ENCODE results near the gene ITPR1. TPM values are rescaled to one million over a fixed set of nuclear protein-coding genes. Genes with fewer than 3 reads are reported as not detected.

Gene ITPR1
- total RNA-seq, 2 experiments from 2014 or later: 84.4 to 104 TPM

GRCh38 chr3:4793311-4793710, 300.2 kb downstream of the ITPR1 start:
- H3K36me3 ChIP-seq (ENCODE audit: insufficient read depth, low read length): peaks cover 50% of the 10 kb centered on the region
- DNase-seq (ENCODE audit: low spot score): no peak
- intact Hi-C loops (cut with micrococcal nuclease; ENCODE audit: unreplicated experiment): no loop called here
- no peak overlapping the region for H2AFZ ChIP-seq (ENCODE audit: low read length)
- no peaks in the 10 kb centered on the region for H4K20me1 ChIP-seq (ENCODE audit: insufficient read depth, low read length)
- no peaks in the 10 kb centered on the region for H3K9me2 ChIP-seq (ENCODE audit: insufficient read depth, low read length)
- H3K4me2 ChIP-seq (ENCODE audit: low read length): no peak overlapping the region
- no peaks in the 10 kb centered on the region for H3K4me1 ChIP-seq (ENCODE audit: insufficient read depth, low read length, poor library complexity, severe bottlenecking)
- ChIA-PET CTCF (ENCODE audit: unreplicated experiment) (no interaction called here), POLR2A (no interaction called here)
- H3K79me2 ChIP-seq (ENCODE audit: insufficient read depth, low read depth, low read length): no peaks in the 10 kb centered on the region
- BruUV-seq (replicated peaks): no TSS peak
- H3K27ac ChIP-seq (ENCODE audit: low read depth, low read length, poor library complexity, severe bottlenecking): no peak overlapping the region
- no peaks in the 10 kb centered on the region for H3K9me3 ChIP-seq (ENCODE audit: low read length)
- TF ChIP-seq EZH2phosphoT487 (IDR thresholded peaks at IDR 0.05; ENCODE audit: borderline replicate concordance, low read depth, low read length): no peak
- no peak for TF ChIP-seq CTCF (conservative IDR thresholded peaks at IDR 0.05; ENCODE audit: low read length)
- H3K4me3 ChIP-seq (ENCODE audit: low read depth, low read length, poor library complexity, severe bottlenecking): no peak overlapping the region

GRCh38 chr3:4794331-4794730, 301.2 kb downstream of the ITPR1 start:
- H3K9me2 ChIP-seq (ENCODE audit: insufficient read depth, low read length): no peaks in the 10 kb centered on the region
- no peaks in the 10 kb centered on the region for H3K79me2 ChIP-seq (ENCODE audit: insufficient read depth, low read depth, low read length)
- intact Hi-C loops (cut with micrococcal nuclease; ENCODE audit: unreplicated experiment): no loop called here
- ChIA-PET CTCF (ENCODE audit: unreplicated experiment) (no interaction called here), POLR2A (no interaction called here)
- H3K4me1 ChIP-seq (ENCODE audit: insufficient read depth, low read length, poor library complexity, severe bottlenecking): no peaks in the 10 kb centered on the region
- H2AFZ ChIP-seq (ENCODE audit: low read length): no peak overlapping the region
- no peak for DNase-seq (ENCODE audit: low spot score)
- no peak overlapping the region for H3K4me2 ChIP-seq (ENCODE audit: low read length)
- H3K4me3 ChIP-seq (ENCODE audit: low read depth, low read length, poor library complexity, severe bottlenecking): no peak overlapping the region
- no peaks in the 10 kb centered on the region for H3K9me3 ChIP-seq (ENCODE audit: low read length)
- peaks cover 41% of the 10 kb centered on the region for H3K36me3 ChIP-seq (ENCODE audit: insufficient read depth, low read length)
- no TSS peak for BruUV-seq (replicated peaks)
- H3K27ac ChIP-seq (ENCODE audit: low read depth, low read length, poor library complexity, severe bottlenecking): no peak overlapping the region
- TF ChIP-seq EZH2phosphoT487 (IDR thresholded peaks at IDR 0.05; ENCODE audit: borderline replicate concordance, low read depth, low read length) (no peak), CTCF (conservative IDR thresholded peaks at IDR 0.05; ENCODE audit: low read length) (no peak)
- no peaks in the 10 kb centered on the region for H4K20me1 ChIP-seq (ENCODE audit: insufficient read depth, low read length)

GRCh38 chr3:4794798-4795197, 301.6 kb downstream of the ITPR1 start:
- intact Hi-C loops (cut with micrococcal nuclease; ENCODE audit: unreplicated experiment): no loop called here

More at GRCh38 chr3:4794798-4795197, 301.6 kb downstream of the ITPR1 start:
- H3K9me3 ChIP-seq (ENCODE audit: low read length): no peaks in the 10 kb centered on the region
- no peak for DNase-seq (ENCODE audit: low spot score)
- TF ChIP-seq EZH2phosphoT487 (IDR thresholded peaks at IDR 0.05; ENCODE audit: borderline replicate concordance, low read depth, low read length) (no peak), CTCF (conservative IDR thresholded peaks at IDR 0.05; ENCODE audit: low read length) (no peak)
- H3K79me2 ChIP-seq (ENCODE audit: insufficient read depth, low read depth, low read length): no peaks in the 10 kb centered on the region
- no peak overlapping the region for H3K27ac ChIP-seq (ENCODE audit: low read depth, low read length, poor library complexity, severe bottlenecking)
- no peaks in the 10 kb centered on the region for H4K20me1 ChIP-seq (ENCODE audit: insufficient read depth, low read length)
- H3K4me3 ChIP-seq (ENCODE audit: low read depth, low read length, poor library complexity, severe bottlenecking): no peak overlapping the region
- no peak overlapping the region for H3K4me2 ChIP-seq (ENCODE audit: low read length)
- no peaks in the 10 kb centered on the region for H3K9me2 ChIP-seq (ENCODE audit: insufficient read depth, low read length)
- ChIA-PET POLR2A (interaction anchor here (0.9 kb wide), 1 partner anchor 10 kb away, joined by 3 read pairs; no protein-coding TSS in a partner anchor), CTCF (ENCODE audit: unreplicated experiment) (no interaction called here)
- peaks cover 39% of the 10 kb centered on the region for H3K36me3 ChIP-seq (ENCODE audit: insufficient read depth, low read length)
- H2AFZ ChIP-seq (ENCODE audit: low read length): no peak overlapping the region
- no peaks in the 10 kb centered on the region for H3K4me1 ChIP-seq (ENCODE audit: insufficient read depth, low read length, poor library complexity, severe bottlenecking)
- BruUV-seq (replicated peaks): no TSS peak
